SIG-M5 treated with dmso at 0.1 percent for 504 hours (cell line): ENCODE measurements around the gene AQR.

Experiments
- DNase-seq: peaks from one replicate; lab custom pipeline; 2025; ENCODE audit not compliant: unreplicated experiment; lab: John Stamatoyannopoulos, UW

Gene AQR

DNA sequence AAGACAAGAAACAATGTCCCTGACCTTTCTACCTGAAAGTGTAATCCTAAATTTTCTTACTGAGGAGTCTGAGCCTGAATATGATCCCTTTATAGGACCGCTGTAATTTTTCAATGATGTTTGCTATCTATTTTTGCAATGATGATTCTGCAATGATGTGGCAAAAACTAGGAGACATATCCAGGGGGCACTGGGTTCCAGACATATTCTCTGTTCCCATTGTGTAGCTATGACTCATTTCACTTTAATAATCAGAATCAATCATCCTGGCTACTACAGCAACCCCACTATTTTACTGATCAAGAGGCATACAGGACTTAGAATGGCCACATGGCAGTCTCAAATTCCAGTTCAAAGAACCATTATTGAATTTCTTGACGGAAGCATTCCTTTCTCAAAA, 85.9 kb downstream of the AQR start:
- DNase-seq, result no peak

DNA sequence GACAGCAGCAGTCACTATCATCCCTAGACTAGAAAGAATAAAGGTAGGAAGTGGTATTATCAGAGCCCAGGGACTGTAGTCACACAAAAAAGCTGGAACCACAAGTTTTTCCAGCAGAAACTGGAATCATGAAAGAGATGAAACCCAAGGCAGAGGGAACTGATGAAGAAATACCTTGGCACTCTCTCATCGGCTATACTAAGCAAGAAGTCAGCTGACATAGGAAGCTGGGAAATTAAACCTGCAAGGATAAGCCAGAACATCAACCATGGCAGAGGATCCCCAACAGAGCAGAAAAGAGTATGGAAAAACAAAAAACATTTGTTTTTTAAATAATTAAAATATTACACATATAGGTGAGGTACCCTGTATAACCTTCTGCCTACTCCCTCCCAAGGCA, 86.5 kb downstream of the AQR start:
- DNase-seq, result no peak

DNA sequence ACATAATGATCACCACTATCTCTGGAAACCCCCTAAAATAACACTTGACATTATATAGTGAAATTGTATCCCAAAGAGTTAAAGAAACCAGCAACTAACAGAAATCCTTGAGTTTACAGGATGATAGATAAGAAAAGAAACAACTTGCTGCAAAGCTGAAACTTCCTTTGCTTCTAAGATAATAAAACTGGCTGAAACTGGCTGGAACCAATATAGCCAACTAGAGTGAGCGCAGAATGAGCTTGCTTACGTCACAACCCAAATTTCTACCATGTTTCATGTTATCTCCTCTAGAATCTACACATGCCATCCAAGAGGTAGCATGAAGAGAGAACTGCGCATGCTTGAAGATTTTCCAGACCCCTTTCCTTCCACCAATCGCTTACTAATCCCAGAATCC, 90.4 kb downstream of the AQR start:
- no peak for DNase-seq

DNA sequence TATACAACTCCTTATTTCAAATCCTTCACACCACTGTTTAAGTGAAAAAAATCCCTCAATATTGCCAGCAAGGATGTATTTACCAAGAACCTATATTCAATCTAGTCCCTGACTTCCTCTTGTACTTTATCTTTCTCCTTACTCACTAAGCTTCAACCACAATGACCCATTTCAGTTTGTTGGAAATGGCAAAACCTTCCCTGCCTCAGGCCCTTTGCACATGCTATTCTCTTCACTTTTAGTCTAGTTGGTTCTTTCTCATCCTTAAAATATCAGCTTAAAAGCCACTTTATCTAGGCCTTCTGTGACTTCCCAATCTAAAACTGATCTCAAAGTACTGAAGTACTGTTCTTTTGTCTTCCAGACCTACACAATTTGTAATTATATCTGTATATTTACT, 92.9 kb downstream of the AQR start:
- DNase-seq, result no peak

DNA sequence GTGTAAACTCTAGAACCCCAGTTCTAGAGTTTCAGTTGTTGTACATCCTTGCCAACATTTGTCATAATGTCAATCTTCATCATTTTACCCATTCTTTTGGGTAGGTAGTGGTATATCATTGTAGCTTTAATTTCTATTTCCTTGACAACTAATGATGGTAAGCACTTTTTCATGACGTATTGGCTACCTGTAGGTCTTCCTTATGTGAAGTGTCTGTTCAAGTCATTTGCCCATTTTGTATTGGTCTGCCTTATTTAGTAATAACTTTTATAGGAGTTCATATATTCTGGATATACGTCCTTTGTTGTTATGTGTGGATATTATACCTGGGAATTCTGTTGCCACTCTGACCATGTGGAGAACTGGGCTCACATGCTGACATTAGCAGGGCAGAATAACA, 100.4 kb downstream of the AQR start:
- DNase-seq, result no peak

DNA sequence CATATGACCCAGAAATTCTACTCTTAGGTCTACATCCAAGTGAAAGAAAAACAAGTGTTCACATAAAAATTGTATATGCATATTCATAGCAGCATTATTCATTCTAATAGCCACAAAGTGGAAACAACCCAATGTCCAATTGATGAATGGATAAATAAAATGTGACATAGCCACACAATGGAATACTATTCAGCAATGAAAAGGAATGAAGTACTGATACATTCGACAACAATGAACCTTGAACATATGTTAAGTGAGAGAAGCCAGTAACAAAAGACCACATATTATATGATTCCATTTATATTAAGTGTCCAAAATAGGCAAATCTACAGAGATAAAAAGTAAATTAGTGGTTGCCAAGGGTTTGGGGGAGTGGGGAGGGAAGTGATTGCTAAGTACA, 104.0 kb downstream of the AQR start:
- DNase-seq, result no peak

DNA sequence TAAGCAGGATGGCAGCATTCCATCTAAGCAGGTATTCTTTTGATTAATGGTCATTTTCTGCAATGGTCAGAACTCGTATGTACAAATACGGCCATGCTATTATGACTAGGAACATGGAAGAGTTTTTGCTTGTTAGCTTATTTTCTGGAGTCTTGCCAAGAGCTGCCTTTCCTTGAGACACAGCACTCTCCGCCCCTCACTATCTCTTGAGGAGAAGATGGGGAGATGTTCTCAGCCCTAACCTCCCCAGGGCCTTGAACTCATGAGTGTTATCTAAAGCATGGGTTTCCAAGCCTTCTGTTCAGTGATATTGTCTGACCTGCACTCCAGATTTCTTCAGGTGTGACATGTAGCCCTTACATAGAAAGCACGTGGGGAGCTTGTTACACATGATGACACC, 108.3 kb downstream of the AQR start:
- DNase-seq, result no peak

DNA sequence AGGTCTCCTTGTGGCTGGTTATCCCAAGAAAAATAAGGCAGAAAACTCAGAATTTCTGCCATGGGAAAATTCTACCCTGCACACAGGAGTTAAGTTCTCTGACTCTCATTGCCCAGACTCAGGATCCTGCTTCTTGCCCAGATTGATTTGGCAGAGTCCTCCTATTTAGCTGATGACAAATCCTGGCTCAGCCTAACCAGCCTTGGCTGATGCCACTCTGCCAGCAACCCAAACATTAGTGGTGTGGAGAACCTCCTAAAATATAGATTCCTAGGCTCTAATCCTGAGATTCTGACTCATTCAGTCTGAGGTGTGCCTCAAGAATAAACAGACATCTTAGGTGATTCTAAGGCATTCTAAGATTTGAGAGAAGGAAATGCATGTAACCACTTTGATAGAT, 113.6 kb downstream of the AQR start:
- no peak for DNase-seq

DNA sequence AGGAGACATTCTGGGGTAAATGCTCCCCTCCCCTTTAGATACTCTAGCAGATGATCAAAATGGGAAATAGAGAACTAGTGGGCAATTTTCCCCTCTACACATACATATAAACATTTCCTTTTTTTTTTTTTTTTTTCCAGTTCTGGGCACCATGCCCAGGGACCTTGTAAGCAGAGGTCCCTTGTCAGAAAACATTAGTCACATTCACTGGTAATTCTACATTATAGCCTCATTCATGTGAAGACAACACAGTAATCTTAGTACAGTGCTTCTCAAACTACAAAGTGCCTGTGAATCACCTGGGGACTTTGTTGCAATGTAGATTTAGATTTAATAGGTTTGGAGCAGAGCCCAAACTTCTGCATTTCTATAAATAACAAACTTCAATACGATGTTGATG, 114.1 kb downstream of the AQR start:
- DNase-seq, result no peak

DNA sequence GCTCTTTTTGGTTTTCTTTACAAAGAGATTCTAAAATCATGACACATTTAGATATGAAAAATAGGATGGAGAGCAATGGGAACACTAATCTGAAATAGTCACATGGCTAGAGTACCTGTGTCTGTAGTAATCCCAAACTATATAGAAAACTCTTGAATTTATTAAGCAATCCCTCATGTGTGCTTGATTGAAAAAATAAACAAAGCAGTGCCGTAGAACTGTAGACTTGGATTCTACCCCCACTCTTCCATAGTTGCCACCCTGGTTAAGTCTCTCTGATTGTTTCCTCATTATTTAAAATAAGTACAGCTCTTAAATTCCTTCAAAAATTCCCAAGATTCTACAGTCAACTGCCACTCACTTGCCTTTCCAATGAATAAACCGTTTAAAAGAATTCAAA, 115.3 kb downstream of the AQR start:
- DNase-seq, result no peak

DNA sequence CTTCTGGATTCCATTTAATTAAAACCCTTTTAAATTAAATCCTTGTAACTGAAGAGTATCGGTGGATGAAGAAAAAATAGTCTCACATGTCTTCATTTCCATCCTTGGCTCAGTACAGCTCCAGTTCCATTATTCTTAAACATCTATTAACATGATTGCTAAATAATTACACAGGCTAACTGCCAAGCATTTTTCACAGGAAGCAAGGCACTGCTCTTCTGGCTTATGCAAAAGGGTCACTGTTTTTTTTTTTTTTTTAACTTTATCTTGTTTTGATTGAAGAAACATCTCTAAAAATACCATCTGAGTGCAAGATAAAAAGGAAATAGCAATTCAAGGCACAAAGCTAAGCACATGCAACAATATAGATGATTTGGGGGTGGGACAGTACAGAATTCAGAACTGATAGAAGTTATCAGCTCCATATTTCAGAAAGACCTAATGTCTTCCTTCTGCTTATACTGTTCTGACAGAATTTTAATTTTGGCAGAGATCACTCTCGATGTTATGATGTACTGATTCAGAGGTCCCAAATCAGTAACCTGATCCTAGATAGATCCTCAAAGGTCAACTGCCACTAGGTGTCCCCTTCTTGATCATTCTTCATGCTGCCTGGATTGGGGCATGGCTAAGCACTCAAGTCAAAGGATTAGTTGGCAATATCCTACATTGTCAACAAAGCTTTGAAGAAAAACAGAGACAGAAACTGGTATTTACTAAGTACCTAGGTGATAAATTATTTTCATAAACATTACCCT, 116.4 kb downstream of the AQR start:
- DNase-seq, result no peak

DNA sequence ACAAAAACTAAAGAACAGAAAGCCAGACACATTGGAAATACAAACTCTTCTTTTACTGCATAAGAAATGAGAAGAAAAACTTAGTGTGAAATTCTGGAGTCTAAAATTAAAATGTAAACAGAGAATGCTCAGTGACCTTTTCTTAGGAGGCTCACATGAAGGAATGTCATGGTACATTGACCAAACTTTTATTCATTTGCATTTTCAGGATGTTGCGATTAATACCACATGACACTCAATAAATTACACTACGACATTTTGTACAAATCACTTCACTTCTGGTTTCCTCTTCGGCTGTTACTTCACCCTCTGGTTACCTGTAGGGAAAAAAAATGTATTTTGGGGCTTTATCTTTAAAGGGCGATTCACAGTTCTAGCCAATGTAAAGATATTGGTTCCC, 117.8 kb downstream of the AQR start:
- DNase-seq, result no peak

DNA sequence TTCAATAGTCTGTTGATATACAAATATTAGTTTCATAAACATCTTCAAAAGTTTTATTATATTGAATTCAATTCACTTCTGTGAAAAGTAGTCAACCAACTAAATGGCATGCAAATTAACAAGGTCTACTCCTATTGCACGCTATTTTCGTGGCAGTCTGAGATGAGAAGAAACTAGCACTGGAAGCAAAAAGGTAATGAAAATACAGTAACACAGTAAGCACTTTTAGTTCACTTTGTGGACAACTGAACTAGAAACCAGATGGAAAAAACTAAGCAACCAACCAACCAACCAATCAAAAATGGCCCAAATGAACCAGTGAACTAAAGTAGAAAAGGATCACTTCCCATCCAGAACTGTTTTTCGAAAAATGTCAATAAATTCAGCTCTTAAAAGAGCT, 118.5 kb downstream of the AQR start:
- DNase-seq, result no peak

DNA sequence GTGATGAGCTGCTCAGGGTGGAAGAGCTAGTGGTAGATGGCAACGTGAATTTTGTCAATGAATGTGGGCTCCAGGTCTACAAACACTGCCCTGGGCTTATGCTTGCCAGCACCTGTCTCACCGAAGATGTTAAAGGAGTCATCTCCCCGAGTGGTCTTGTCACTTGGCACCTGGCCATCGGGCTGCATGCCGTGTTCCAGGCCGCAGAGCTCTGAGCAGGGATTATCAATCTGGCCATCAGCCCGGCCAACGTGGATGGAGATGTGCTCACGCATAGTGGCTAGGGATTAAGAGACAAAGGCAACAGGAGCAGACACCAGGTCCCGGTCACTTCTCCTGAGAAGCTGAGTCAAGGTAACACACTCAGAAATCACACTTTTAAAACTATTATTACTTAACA, 119.4 kb downstream of the AQR start:
- DNase-seq, result no peak

DNA sequence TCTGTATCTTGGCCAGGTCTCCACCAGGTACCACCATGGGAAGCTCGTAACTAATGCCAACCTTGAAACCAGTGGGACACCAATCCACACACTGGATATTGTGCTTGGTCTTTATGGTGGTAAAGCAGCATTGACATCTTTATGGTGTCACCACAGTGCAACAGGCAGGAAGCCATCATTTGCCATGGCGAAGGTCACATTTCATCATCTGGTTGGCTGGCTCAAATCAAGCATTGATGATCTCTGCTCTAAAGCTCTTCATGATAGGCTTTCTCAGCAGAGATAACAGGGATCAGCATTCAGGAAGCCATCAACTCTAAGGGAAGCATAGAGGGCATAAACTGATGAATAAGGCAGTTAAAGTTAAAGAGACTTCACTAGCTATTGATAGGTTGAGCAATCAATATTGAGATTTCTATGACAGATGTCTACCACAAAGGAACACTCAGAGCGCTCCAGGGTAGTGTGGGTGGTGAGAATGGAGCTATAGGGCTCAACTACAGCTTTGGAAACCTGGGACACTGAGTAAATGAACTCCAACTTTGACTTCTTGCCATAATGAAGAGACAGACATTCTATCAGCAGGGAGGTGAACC, 120.1 kb downstream of the AQR start:
- no peak for DNase-seq

DNA sequence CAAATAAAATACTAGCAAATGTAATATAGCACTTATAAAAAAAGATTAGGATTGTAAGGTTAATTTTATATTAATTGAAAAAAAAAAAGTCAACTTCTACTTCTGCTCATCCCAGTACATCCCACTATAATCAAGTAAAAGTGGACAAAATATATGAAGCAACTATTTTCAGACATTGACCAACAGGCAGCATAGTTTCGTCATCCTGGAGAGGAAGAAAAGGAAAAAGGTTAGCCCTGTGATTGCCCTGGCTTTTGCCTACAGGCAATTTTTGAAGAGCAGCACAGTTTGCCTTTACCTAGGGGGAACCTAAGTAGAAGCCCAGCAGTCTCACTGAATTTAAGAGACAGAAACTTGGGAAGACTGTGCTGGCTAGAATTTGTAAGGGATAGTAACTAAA, 121.9 kb downstream of the AQR start:
- peak; percentile 5 for DNase-seq

DNA sequence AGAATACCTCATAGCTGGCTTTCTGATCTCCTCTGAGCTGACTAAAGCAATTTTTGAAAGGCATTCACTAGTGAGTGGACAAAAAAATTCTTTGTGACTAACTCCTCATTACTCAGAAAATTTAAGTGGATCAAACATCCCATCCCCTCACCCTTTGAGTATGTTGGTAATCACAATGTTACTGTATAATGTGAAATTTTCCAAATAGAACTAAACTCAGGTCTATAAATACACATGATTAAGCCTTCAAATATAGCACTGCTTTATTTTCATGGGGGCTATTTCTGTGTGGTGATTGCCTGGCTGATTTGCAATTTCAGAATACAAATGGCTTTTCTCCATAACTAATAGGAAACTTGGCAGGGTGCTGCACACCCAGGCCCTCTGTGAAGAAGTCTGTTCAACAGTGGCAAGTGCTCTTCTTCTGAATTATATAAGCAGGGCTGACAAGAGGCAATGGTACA, 128.2 kb downstream of the AQR start:
- DNase-seq, result no peak

DNA sequence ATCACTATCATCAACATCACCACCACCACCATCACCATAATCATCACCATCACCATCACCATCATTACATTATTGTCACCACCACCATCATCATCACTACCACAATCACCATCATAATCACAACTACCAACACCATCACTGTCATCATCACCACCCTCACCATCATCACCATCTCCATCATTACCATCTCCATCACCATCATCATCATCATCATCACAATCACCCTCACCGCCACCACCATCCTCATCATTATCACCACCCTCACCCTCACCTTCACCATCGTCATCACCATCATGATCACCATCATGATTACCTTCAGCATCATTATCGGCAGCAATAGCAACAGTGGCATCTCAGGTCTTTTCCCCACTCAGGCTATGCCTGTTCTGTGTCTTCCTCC, 131.3 kb downstream of the AQR start:
- no peak for DNase-seq

DNA sequence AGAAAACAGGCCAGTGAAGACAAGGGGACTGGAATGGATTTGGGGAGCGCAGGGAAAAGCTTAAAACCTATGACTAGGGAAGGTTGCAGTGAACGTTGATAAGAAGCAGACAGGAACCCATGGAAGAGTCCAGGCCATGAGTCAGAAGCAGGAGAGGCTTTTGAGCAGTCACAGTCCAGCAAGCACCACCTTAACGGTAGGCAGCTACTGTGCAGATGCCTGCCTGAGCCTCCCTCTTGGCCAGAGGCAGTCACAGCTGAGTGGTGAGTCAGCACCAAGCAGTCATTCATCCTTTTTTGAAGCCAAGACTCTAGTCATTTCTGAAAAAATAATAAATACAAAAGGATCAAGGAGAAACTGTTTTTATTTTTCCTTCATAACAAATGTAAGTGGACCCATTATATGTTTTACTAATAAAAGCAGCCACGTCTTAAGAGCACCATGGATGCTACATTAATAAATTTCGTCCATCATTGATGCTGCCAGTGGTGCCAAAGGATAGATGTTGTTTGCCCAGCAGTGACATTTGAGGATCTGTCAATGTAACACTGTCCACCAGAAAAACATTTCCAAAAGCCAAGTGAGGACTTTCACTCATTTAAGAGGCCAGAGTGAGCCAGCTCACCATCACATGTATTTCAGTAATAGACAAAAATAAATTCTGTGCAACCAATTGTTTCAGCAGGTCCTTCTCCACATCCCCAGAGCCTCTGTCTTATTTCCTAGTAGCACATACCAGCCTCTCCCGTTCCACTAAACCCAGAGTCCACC, 132.1 kb downstream of the AQR start:
- DNase-seq, result no peak

DNA sequence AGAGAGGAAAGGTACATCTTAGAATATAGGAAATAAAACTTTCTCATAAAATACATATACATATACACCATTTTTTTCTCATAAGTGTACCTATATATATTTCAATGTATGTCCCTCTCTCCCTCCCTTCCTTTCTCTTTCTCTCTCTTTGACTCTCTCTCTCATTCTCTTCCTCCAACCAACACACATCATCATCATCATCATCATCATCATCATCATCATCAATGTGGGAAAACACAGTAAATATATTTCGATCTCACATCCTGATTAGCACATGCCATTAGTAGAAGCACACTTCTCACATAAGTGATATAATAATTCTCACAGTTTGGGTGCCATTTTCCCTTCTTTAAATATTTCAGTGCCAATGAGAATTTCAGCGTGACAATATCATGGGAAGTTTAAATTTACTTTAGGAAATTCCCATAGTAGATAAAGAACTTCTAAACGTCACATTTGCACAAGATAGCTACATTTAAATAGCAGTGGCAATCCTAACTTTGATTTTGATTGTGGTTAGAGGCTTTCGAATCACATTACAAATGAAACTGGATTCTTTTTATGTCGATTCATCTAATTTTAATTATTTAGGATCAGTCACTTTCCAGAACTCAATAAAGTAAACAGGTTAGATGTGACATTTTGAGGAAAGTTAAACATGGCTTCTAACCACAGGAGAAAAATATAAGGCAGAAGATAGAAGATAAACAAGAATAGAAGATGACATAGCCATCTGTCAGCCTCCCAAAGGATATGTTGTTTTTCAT, 141.2 kb downstream of the AQR start:
- DNase-seq, result no peak

DNA sequence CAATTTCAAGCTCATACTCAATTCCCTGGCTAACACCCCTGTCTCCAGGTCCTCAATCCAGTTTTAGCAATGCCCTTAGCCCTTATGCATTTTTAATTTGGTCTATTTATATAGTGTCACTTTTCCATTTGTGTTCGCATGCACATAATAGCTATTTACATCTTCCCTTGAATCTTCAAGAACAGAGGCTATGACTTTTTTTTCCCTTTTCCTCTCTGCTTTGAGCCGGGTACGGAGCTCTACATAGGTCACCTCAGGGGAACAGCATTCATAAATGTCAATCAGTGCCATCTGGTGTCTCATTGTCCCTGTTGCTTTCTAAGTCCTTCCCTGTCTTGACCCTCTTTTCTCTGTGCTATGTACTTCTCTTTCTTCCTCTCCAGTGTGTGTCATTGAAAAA, 147.7 kb downstream of the AQR start:
- DNase-seq, result no peak

DNA sequence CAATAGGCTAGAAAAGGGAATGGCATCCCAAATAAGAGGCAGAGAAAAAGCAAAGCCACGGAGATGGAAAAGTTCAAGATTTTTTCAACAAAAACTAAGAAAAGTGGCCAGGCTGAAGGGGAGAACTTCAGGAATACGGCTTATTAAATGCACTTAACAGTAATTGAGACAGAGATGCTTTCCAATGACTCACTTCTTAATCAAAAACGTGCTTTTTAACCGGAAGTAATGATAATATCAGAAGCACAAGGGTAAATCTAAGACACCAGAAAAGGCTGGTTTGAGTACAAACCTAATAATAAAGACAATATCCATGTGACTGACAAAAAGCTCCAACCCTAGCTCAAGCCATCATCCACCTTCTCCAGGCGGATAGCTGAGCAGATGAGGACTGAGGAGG, 149.4 kb downstream of the AQR start:
- no peak for DNase-seq
